Erythroblast (primary cell): Measurements from ENCODE around the gene HERC2.

Experiments used
- GATA1 ChIP-seq: IDR thresholded peaks from 2 replicates; pipeline ENCODE4 v1.6.1; 2011; ENCODE audit warnings: low read depth, mild to moderate bottlenecking, control low read depth, low read length, moderate library complexity
- POLR2A ChIP-seq: IDR thresholded peaks from 2 replicates; pipeline ENCODE4 v1.6.1; 2011; ENCODE audit warnings: mild to moderate bottlenecking, low read length

DNA sequence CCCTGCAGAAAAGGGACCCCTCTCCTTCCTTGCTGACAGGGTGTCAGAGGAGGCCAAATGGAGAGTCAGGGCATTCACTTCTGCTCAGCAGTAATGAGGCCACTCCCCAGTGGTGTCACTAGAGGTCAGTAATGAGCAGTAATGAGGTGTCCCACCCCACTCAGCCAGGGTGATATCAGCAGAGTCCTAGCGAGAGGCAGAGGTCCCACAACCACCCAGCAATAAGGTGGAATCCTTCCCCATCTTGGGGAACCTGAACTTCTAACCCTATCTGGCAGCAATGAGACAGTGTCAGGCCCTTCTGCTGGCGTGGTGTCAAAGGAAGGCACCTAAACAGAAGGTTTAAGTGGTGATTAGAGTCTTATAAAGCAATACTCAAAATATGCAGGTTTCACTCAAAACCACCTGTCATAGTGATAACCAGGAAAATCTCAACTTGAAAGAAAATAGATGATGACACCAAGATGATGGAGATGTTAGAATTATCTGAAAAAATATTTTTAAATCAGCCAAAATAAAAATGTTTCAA lies 235.7 kb downstream of the HERC2 start:
- TF ChIP-seq POLR2A (no peak), GATA1 (no peak)
